Keratinocyte (primary cell): Measurements from ENCODE around the gene PARN.

ENCODE experiments used
- CTCF ChIP-seq, 3 experiments: IDR thresholded peaks in 1 of 3; conservative IDR thresholded peaks in 1 of 3; optimal IDR thresholded peaks in 1 of 3; 2 replicates in 2 of 3; 3 replicates in 1 of 3; pipeline versions ENCODE3 to v1.5.1; 2011; ENCODE audit warnings: low read length in 3 of 3, mild to moderate bottlenecking in 3 of 3, moderate library complexity in 2 of 3, control low read depth in 1 of 3, inconsistent platforms in 1 of 3; ENCODE audit not compliant: insufficient read depth in 2 of 3; ENCODE audit errors: extremely low read depth in 1 of 3
- EZH2 ChIP-seq: IDR thresholded peaks from one replicate; pipeline ENCODE4 v1.6.1; 2012; ENCODE audit warnings: inconsistent platforms, mild to moderate bottlenecking, low read length, moderate library complexity

GRCh38 chr16:14530046-14530445, 100.0 kb downstream of the PARN start:
- no peak for TF ChIP-seq CTCF (optimal IDR thresholded peaks at IDR 0.05 in 1 of 3, IDR thresholded peaks at IDR 0.05 in 1 of 3, conservative IDR thresholded peaks at IDR 0.05 in 1 of 3; ENCODE audit: extremely low read depth in 1 of 3, insufficient read depth in 2 of 3, low read length in 3 of 3)
- no peak for TF ChIP-seq EZH2
